ENCODE data around the gene ZBTB46. TPM values are rescaled to one million over a fixed set of nuclear protein-coding genes. Genes with fewer than 3 reads are reported as not detected.

Gene ZBTB46
- total RNA-seq, 1 donor from 2014 or later: 13.5 TPM

DNA sequence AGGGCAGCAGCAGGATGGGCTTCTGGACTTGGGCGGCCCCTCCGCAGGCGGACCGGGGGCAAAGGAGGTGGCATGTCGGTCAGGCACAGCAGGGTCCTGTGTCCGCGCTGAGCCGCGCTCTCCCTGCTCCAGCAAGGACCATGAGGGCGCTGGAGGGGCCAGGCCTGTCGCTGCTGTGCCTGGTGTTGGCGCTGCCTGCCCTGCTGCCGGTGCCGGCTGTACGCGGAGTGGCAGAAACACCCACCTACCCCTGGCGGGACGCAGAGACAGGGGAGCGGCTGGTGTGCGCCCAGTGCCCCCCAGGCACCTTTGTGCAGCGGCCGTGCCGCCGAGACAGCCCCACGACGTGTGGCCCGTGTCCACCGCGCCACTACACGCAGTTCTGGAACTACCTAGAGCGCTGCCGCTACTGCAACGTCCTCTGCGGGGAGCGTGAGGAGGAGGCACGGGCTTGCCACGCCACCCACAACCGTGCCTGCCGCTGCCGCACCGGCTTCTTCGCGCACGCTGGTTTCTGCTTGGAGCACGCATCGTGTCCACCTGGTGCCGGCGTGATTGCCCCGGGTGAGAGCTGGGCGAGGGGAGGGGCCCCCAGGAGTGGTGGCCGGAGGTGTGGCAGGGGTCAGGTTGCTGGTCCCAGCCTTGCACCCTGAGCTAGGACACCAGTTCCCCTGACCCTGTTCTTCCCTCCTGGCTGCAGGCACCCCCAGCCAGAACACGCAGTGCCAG lies 134.3 kb downstream of the ZBTB46 start, which contains the start of gene TNFRSF6B:
TNFRSF6B (plus strand) TSS at position 25 of the 729 bp plus-strand sequence; CDS start at position 141, 116 bp downstream.
- intact Hi-C loops (cut with DNase I): no loop called here
- ATAC-seq (ENCODE audit: poor library complexity) (peak; percentile 15), DNase-seq (peak; percentile 38)

- DNase-seq: peak; percentile 40
Observed at GRCh38 chr20:63696306-63696627, 134.8 kb downstream of the ZBTB46 start.

GRCh38 chr20:63695424-63696305 lies 135.4 kb downstream of the ZBTB46 start:
- DNase-seq (peak; percentile 88), ATAC-seq (ENCODE audit: poor library complexity) (peak; percentile 74)
- intact Hi-C loops (cut with DNase I): no loop called here

More at GRCh38 chr20:63696306-63696627, 134.8 kb downstream of the ZBTB46 start:
- ATAC-seq (ENCODE audit: poor library complexity): peak; percentile 23
- intact Hi-C loops (cut with DNase I): no loop called here

DNA sequence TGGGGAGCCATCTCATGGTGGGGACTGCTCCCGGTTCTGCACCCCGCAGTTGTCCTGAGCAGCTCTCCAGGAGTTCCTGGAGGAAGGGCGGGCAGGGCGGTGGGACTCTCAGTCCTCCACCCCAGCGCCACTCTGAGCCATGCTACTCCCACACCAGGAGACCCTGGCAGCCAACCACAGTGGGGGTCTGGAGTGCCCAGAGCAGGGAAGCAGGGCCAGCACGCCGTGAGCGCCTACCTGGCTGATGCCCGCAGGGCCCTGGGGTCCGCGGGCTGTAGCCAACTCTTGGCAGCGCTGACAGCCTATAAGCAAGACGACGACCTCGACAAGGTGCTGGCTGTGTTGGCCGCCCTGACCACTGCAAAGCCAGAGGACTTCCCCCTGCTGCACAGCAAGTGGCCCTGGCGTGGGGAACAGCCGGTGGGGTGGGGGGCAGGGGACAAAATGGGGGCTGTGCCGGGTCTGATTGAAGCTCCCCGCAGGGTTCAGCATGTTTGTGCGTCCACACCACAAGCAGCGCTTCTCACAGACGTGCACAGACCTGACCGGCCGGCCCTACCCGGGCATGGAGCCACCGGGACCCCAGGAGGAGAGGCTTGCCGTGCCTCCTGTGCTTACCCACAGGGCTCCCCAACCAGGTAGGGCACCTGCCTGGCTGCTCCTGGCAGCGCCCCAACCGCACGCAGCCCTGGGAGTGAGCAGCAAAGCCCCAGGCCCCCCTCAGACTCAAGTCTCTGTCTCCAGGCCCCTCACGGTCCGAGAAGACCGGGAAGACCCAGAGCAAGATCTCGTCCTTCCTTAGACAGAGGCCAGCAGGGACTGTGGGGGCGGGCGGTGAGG lies 136.3 kb downstream of the ZBTB46 start:
- intact Hi-C loops (cut with DNase I): no loop called here
- no peak for ATAC-seq (ENCODE audit: poor library complexity)
- peak; percentile 37 for DNase-seq

DNA sequence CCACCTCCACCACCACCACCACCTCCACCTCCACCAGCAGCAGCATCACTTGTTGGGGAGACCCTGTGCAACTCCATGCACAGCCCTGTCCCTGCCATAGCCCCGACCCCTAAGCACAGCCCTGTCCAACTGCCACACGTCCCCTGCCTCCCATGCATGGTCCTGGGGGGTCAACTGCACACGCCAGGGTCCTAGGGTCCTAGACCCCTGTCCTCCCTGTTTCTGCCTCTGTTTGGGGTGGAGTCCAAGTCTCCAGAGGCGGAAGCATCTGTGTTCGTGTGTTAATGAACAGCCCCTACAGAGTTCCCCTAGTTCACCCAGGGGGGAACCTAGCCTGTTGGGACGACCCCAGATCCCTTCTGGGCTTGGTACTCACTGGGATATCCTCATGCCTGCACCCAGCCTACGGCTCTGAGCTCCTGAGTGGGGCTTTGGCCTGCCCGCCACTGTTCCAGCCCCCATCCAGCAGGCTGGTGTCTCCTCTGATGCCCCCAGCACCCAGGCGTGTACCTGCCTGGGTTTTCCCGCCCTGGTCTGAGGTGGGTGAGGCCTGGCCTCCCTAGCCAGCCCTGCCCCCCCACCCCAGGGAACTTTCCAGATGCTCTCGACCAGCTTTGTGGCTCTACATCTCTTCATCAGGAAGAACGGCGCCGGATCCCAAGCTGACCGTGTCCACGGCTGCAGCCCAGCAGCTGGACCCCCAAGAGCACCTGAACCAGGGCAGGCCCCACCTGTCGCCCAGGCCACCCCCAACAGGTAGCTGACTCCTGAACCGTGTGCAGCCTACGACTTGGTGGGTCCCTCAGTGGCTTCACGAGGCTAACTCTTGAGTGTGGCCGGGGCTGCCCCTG lies 137.1 kb downstream of the ZBTB46 start:
- ATAC-seq (ENCODE audit: poor library complexity) (no peak), DNase-seq (peak; percentile 22)

More for the DNA sequence above, 137.1 kb downstream of the ZBTB46 start:
- intact Hi-C loops (cut with DNase I): no loop called here

Other genes starting within 250 kb of the ZBTB46 start
- 5.5 TPM for gene GMEB2, start 204.2 kb downstream of the ZBTB46 start, total RNA-seq
- 4.3 TPM for gene STMN3, start 177.8 kb downstream of the ZBTB46 start, total RNA-seq
- 7.3 TPM for gene RTEL1, start 173.0 kb downstream of the ZBTB46 start, total RNA-seq
- 0.32 TPM for gene TNFRSF6B, start 134.6 kb downstream of the ZBTB46 start, total RNA-seq
- 32.2 TPM for gene ARFRP1, start 123.3 kb downstream of the ZBTB46 start, total RNA-seq
- gene ZGPAT, start 123.2 kb downstream of the ZBTB46 start, total RNA-seq: 16.0 TPM
- gene LIME1, start 94.6 kb downstream of the ZBTB46 start, total RNA-seq: 1.6 TPM
- gene SLC2A4RG, start 91.5 kb downstream of the ZBTB46 start, total RNA-seq: 95.0 TPM
- gene ABHD16B, start 30.2 kb upstream of the ZBTB46 start, total RNA-seq: not detected
- 69.0 TPM for gene TPD52L2, start 34.0 kb upstream of the ZBTB46 start, total RNA-seq
- 42.3 TPM for gene DNAJC5, start 63.9 kb upstream of the ZBTB46 start, total RNA-seq
- 54.4 TPM for gene UCKL1, start 125.2 kb upstream of the ZBTB46 start, total RNA-seq
- 11.3 TPM for gene ZNF512B, start 138.7 kb upstream of the ZBTB46 start, total RNA-seq
- 6.0 TPM for gene SAMD10, start 148.4 kb upstream of the ZBTB46 start, total RNA-seq
- 45.3 TPM for gene PRPF6, start 149.9 kb upstream of the ZBTB46 start, total RNA-seq
- gene C20orf204, start 204.9 kb upstream of the ZBTB46 start, total RNA-seq: 0.38 TPM
- 34.3 TPM for gene SOX18, start 218.4 kb upstream of the ZBTB46 start, total RNA-seq
- 34.6 TPM for gene TCEA2, start 231.9 kb upstream of the ZBTB46 start, total RNA-seq
- 6.7 TPM for gene RGS19, start 248.3 kb upstream of the ZBTB46 start, total RNA-seq
- gene OPRL1, start 248.8 kb upstream of the ZBTB46 start, total RNA-seq: 0.75 TPM